ENCODE results near the gene ST8SIA5. TPM values are rescaled to one million over a fixed set of nuclear protein-coding genes. Genes with fewer than 3 reads are reported as not detected.

ST8SIA5 gene
- total RNA-seq, 1 experiment from 2014 or later = not detected

- Histone ChIP-seq H3K36me3 (ENCODE audit: low read depth) (no peaks in the 10 kb centered on the region), H3K9me2 (ENCODE audit: insufficient read depth) (no peaks in the 10 kb centered on the region), H4K20me1 (ENCODE audit: insufficient read depth) (no peaks in the 10 kb centered on the region), H3K4me2 (no peak overlapping the region), H3K79me2 (ENCODE audit: low read depth) (no peaks in the 10 kb centered on the region), H3K4me3 (no peak overlapping the region), H3K27ac (no peak overlapping the region), H3K9me3 (ENCODE audit: insufficient read depth, low read depth) (no peaks in the 10 kb centered on the region), H3K27me3 (ENCODE audit: insufficient read depth, low read depth) (peaks cover 57% of the 10 kb centered on the region), H3F3A (ENCODE audit: insufficient read depth, low read depth) (no peaks in the 10 kb centered on the region), H3K4me1 (replicated peaks; ENCODE audit: insufficient read depth) (no peaks in the 10 kb centered on the region), H2AFZ (no peak overlapping the region)
- CTCF ChIA-PET = no interaction called here
- BruUV-seq (replicated peaks) = no TSS peak
- intact Hi-C loops (cut with micrococcal nuclease; ENCODE audit: unreplicated experiment) = no loop called here
- no peak for DNase-seq
- POLR2A ChIA-PET (ENCODE audit: unreplicated experiment) = no interaction called here
- no peak for TF ChIP-seq CTCF (conservative IDR thresholded peaks at IDR 0.05)
- no peak for TF ChIP-seq EZH2 (IDR thresholded peaks at IDR 0.05; ENCODE audit: low read depth)
These were observed 110.4 kb downstream of the ST8SIA5 start for GRCh38 chr18:46646468-46646867.

GRCh38 chr18:46642561-46642960 is 114.3 kb downstream of the ST8SIA5 start:
- BruUV-seq (replicated peaks) = no TSS peak
- Histone ChIP-seq H3K4me2 (no peak overlapping the region), H3K36me3 (ENCODE audit: low read depth) (no peaks in the 10 kb centered on the region), H2AFZ (no peak overlapping the region), H3K4me1 (replicated peaks; ENCODE audit: insufficient read depth) (no peaks in the 10 kb centered on the region), H3K4me3 (no peak overlapping the region), H4K20me1 (ENCODE audit: insufficient read depth) (no peaks in the 10 kb centered on the region), H3K9me3 (ENCODE audit: insufficient read depth, low read depth) (no peaks in the 10 kb centered on the region), H3F3A (ENCODE audit: insufficient read depth, low read depth) (no peaks in the 10 kb centered on the region), H3K27ac (no peak overlapping the region), H3K27me3 (ENCODE audit: insufficient read depth, low read depth) (peaks cover 53% of the 10 kb centered on the region), H3K9me2 (ENCODE audit: insufficient read depth) (no peaks in the 10 kb centered on the region), H3K79me2 (ENCODE audit: low read depth) (no peaks in the 10 kb centered on the region)
- TF ChIP-seq EZH2 (IDR thresholded peaks at IDR 0.05; ENCODE audit: low read depth) (no peak), CTCF (conservative IDR thresholded peaks at IDR 0.05) (no peak)
- ChIA-PET CTCF (no interaction called here), POLR2A (ENCODE audit: unreplicated experiment) (no interaction called here)
- intact Hi-C loops (cut with micrococcal nuclease; ENCODE audit: unreplicated experiment) = no loop called here
- no peak for DNase-seq

GRCh38 chr18:46641917-46642316 is 114.9 kb downstream of the ST8SIA5 start:
- ChIA-PET CTCF (no interaction called here), POLR2A (ENCODE audit: unreplicated experiment) (no interaction called here)
- no peaks in the 10 kb centered on the region for H3K36me3 ChIP-seq (ENCODE audit: low read depth)
- H3K27ac ChIP-seq = no peak overlapping the region
- H3K79me2 ChIP-seq (ENCODE audit: low read depth) = no peaks in the 10 kb centered on the region
- H3K27me3 ChIP-seq (ENCODE audit: insufficient read depth, low read depth) = peaks cover 46% of the 10 kb centered on the region
- TF ChIP-seq EZH2 (IDR thresholded peaks at IDR 0.05; ENCODE audit: low read depth) = no peak
- no peak for TF ChIP-seq CTCF (conservative IDR thresholded peaks at IDR 0.05)
- BruUV-seq (replicated peaks) = no TSS peak
- DNase-seq = no peak
- H2AFZ ChIP-seq = no peak overlapping the region
- H3K4me3 ChIP-seq = no peak overlapping the region
- no peaks in the 10 kb centered on the region for H3K4me1 ChIP-seq (replicated peaks; ENCODE audit: insufficient read depth)
- no peaks in the 10 kb centered on the region for H4K20me1 ChIP-seq (ENCODE audit: insufficient read depth)
- intact Hi-C loops (cut with micrococcal nuclease; ENCODE audit: unreplicated experiment) = no loop called here
- no peak overlapping the region for H3K4me2 ChIP-seq
- no peaks in the 10 kb centered on the region for H3K9me3 ChIP-seq (ENCODE audit: insufficient read depth, low read depth)
- H3K9me2 ChIP-seq (ENCODE audit: insufficient read depth) = no peaks in the 10 kb centered on the region
- H3F3A ChIP-seq (ENCODE audit: insufficient read depth, low read depth) = no peaks in the 10 kb centered on the region

All from PC-9 (cell line).